HFF-Myc (cell line): ENCODE data around the gene MAN2A2.
"Not testable (repeated sequence)": the region's sequence is repeated elsewhere in the genome, so short reads cannot be mapped to it uniquely, and the experiment has no call there.

ENCODE experiments used
- DNase-seq: peaks from one replicate; pipeline ENCODE4 v3.0.0-alpha.2; 2011; ENCODE audit warnings: low read depth; ENCODE audit errors: extremely low read depth
- H3K4me3 ChIP-seq: replicated peaks from 2 replicates; pipeline ENCODE4 v1.5.1; 2011; ENCODE audit warnings: low read depth, mild to moderate bottlenecking, control low read depth, low read length
- CTCF ChIP-seq: IDR thresholded peaks from 2 replicates; pipeline ENCODE4 v1.5.1; 2012; ENCODE audit warnings: mild to moderate bottlenecking, low read depth, low read length, control low read depth; ENCODE audit errors: missing control alignments

The MAN2A2 gene

DNA sequence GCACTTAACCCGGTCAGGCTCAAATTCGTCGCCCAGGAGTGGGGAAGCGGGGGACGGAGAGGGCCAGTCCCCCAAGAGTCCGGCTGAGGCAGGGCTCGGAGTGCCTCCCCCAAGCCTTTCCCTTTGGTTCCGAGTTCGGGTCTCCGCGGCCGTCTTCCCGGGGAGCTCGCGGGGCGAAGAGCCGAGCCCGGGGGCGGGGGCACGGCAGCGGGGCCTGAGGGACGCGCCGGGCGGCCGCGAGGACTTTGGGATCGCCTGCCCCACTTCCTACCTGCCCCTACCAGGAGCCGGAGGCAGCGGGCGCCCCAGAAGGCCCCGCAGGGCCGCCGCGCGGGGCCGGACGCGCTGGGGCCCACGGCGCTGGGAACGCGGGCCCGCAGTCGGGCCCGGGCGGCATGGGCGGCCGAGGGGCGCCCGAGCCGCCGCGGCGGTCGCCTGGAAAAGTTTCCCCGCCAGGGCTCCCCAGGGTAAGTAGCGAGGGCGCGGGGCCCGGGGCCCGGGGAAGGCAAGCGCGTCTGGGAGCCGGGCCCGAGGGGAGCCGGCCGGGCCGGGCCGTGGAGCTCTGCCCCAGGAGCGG is 31.9 kb upstream of the MAN2A2 start:
- H3K4me3 ChIP-seq, result peak overlapping the region; percentile 64
- no peak for TF ChIP-seq CTCF
- no peak for DNase-seq

GRCh38 chr15:90871716-90872485 is 31.2 kb upstream of the MAN2A2 start:
- TF ChIP-seq CTCF, result no peak
- no peak for DNase-seq
- H3K4me3 ChIP-seq, result peak overlapping the region; percentile 64

- DNase-seq, result peak; percentile 43
- H3K4me3 ChIP-seq, result peak overlapping the region; percentile 64
- TF ChIP-seq CTCF, result no peak
These were observed 30.5 kb upstream of the MAN2A2 start for GRCh38 chr15:90872486-90873184.

- TF ChIP-seq CTCF, result no peak
- H3K4me3 ChIP-seq, result peak overlapping the region; percentile 64
- DNase-seq, result no peak
These were observed 29.6 kb upstream of the MAN2A2 start for GRCh38 chr15:90873488-90873997.

- DNase-seq, result no peak
- no peak for TF ChIP-seq CTCF
- peak overlapping the region; percentile 19 for H3K4me3 ChIP-seq
These were observed 29.0 kb upstream of the MAN2A2 start for GRCh38 chr15:90873998-90874605.

DNA sequence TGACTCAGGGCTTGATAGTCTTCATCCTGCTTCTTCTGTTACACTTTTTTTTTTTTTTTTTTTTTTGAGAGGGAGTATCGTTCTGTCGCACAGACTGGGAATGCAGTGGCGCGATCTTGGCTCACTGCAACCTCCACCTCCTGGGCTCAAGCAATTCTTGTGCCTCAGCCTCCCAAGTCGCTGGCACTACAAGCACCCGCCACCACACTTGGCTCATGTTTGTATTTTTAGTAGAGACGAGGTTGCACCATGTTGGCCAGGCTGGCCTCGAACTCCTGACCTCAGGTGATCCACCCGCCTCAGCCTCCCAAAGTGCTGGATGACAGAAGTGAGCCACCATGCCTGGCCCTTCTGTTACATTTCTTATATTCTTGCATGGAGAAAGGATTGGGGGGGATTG is 28.1 kb upstream of the MAN2A2 start:
- not testable (repeated sequence) for DNase-seq, H3K4me3 ChIP-seq

DNA sequence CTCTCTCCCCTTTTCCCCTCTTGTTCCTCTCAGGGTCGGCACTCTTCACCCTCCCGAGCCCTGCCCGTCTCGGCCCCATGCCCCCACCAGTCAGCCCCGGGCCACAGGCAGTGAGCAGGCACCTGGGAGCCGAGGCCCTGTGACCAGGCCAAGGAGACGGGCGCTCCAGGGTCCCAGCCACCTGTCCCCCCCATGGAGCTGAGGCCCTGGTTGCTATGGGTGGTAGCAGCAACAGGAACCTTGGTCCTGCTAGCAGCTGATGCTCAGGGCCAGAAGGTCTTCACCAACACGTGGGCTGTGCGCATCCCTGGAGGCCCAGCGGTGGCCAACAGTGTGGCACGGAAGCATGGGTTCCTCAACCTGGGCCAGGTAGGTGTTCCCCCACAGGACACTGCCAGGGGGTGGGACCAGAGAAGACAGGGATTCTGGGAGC is 27.5 kb upstream of the MAN2A2 start:
- H3K4me3 ChIP-seq, result no peak overlapping the region
- TF ChIP-seq CTCF, result no peak
- DNase-seq, result no peak
